GM21423 (cell line): Measurements from ENCODE around the gene S100A1.

Experiments
- ATAC-seq: cut with Tn5 transposase; IDR thresholded peaks from one replicate; pipeline ENCODE4 v1.9.1; 2021; ENCODE audit warnings: mild to moderate bottlenecking, moderate library complexity; ENCODE audit not compliant: unreplicated experiment

S100A1 gene

GRCh38 chr1:153679337-153680119 is 51.3 kb downstream of the S100A1 start:
- ATAC-seq: no peak

- no peak for ATAC-seq
Observed at GRCh38 chr1:153680120-153680403, 51.8 kb downstream of the S100A1 start.
